HepG2 (cell line): ENCODE data around the gene C1orf35.

Source experiments
- ARHGAP35 ChIP-seq: sonication (generic); formaldehyde crosslinking; IDR thresholded peaks from 2 replicates; pipeline ENCODE4 v1.9.0; 2022; ENCODE audit warnings: mild to moderate bottlenecking, inconsistent platforms, moderate library complexity, missing genetic modification reagents, borderline replicate concordance
- CBX2 ChIP-seq, 2 experiments: fragments of 200-600 bp in 1 of 2; sonication (generic); formaldehyde crosslinking in 1 of 2; IDR thresholded peaks; 2 replicates each; pipeline versions ENCODE4 v1.7.0 to v1.8.1; 2018 to 2022; ENCODE audit warnings: low read depth in 2 of 2, low read length in 1 of 2, mild to moderate bottlenecking in 1 of 2, missing genetic modification reagents in 1 of 2
- CBX5 ChIP-seq: sonication (generic); formaldehyde crosslinking; IDR thresholded peaks from 2 replicates; pipeline ENCODE4 v1.4.0; 2020; ENCODE audit warnings: missing genetic modification reagents, borderline replicate concordance
- FOSL1 ChIP-seq: sonication (generic); formaldehyde crosslinking; IDR thresholded peaks from 2 replicates; pipeline ENCODE4 v1.9.0; 2021; ENCODE audit warnings: missing genetic modification reagents, borderline replicate concordance
- ISL2 ChIP-seq: sonication (generic); formaldehyde crosslinking; IDR thresholded peaks from 2 replicates; pipeline ENCODE4 v1.5.0; 2020; ENCODE audit warnings: missing genetic modification reagents
- RBAK ChIP-seq: sonication (generic); formaldehyde crosslinking; IDR thresholded peaks from 2 replicates; pipeline ENCODE4 v1.5.1; 2020; ENCODE audit warnings: mild to moderate bottlenecking, missing genetic modification reagents
- RELA ChIP-seq: sonication (generic); formaldehyde crosslinking; IDR thresholded peaks from 2 replicates; pipeline ENCODE4 v1.4.0; 2020; ENCODE audit warnings: missing genetic modification reagents
- SATB2 ChIP-seq: sonication (generic); formaldehyde crosslinking; IDR thresholded peaks from 2 replicates; pipeline ENCODE4 v1.5.0; 2020; ENCODE audit warnings: missing genetic modification reagents
- ZNF776 ChIP-seq: sonication (generic); formaldehyde crosslinking; IDR thresholded peaks from 2 replicates; pipeline ENCODE4 v1.4.0; 2020; ENCODE audit warnings: mild to moderate bottlenecking, missing genetic modification reagents
- TF ChIP-seq, protein P1 (sequence below): sonication (generic); formaldehyde crosslinking; IDR thresholded peaks from 2 replicates; pipeline ENCODE4 v1.5.0; 2020; ENCODE audit warnings: mild to moderate bottlenecking, missing genetic modification reagents, moderate library complexity
- TF ChIP-seq, protein P2 (sequence below): sonication (generic); formaldehyde crosslinking; IDR thresholded peaks from 2 replicates; pipeline ENCODE4 v1.8.0; 2022; ENCODE audit warnings: low read depth, missing genetic modification reagents
- TF ChIP-seq, protein P3 (sequence below): sonication (generic); formaldehyde crosslinking; IDR thresholded peaks from 2 replicates; pipeline ENCODE4 v1.8.1; 2023; ENCODE audit warnings: mild to moderate bottlenecking, missing genetic modification reagents

DNA sequence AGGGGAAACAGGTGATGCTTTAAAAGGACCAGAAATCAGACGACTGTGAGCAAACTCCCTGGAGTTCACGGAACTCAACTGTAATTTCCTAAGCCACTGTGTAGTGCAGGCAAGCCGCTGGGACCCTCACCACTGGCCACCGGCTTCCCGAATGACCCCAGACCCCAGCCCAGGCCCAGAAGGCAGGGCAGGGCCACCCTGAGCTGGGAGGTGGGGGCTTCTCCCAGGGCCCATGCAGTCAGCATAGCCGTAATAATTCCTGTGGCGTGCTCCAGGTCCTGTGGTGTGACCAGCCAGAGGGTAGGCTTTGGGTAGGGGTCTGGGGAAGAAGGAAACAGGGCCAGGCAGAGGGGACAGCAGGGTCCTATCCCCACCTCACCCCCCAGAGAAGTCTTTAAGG lies 24.1 kb downstream of the C1orf35 start:
- TF ChIP-seq CBX5 (CRISPR knock-in tag) (no peak), RBAK (CRISPR knock-in tag) (no peak), ZNF776 (CRISPR knock-in tag) (no peak), RELA (no peak), FOSL1 (no peak), SATB2 (CRISPR knock-in tag) (no peak), ARHGAP35 (no peak), ISL2 (CRISPR knock-in tag) (no peak), CBX2 (IDR thresholded peaks at IDR 0.05; ENCODE audit: low read depth, low read length) (no peak), CBX2 (CRISPR knock-in tag; IDR thresholded peaks at IDR 0.05; ENCODE audit: low read depth) (no peak)
- TF ChIP-seq, protein P1, sequence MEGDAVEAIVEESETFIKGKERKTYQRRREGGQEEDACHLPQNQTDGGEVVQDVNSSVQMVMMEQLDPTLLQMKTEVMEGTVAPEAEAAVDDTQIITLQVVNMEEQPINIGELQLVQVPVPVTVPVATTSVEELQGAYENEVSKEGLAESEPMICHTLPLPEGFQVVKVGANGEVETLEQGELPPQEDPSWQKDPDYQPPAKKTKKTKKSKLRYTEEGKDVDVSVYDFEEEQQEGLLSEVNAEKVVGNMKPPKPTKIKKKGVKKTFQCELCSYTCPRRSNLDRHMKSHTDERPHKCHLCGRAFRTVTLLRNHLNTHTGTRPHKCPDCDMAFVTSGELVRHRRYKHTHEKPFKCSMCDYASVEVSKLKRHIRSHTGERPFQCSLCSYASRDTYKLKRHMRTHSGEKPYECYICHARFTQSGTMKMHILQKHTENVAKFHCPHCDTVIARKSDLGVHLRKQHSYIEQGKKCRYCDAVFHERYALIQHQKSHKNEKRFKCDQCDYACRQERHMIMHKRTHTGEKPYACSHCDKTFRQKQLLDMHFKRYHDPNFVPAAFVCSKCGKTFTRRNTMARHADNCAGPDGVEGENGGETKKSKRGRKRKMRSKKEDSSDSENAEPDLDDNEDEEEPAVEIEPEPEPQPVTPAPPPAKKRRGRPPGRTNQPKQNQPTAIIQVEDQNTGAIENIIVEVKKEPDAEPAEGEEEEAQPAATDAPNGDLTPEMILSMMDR (CRISPR knock-in tag): no peak
- TF ChIP-seq, protein P2, sequence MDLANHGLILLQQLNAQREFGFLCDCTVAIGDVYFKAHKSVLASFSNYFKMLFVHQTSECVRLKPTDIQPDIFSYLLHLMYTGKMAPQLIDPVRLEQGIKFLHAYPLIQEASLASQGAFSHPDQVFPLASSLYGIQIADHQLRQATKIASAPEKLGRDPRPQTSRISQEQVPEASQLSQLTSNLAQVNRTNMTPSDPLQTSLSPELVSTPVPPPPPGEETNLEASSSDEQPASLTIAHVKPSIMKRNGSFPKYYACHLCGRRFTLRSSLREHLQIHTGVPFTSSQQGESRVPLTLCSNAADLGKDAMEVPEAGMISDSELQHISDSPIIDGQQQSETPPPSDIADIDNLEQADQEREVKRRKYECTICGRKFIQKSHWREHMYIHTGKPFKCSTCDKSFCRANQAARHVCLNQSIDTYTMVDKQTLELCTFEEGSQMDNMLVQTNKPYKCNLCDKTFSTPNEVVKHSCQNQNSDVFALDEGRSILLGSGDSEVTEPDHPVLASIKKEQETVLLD (CRISPR knock-in tag): no peak
- TF ChIP-seq, protein P3, sequence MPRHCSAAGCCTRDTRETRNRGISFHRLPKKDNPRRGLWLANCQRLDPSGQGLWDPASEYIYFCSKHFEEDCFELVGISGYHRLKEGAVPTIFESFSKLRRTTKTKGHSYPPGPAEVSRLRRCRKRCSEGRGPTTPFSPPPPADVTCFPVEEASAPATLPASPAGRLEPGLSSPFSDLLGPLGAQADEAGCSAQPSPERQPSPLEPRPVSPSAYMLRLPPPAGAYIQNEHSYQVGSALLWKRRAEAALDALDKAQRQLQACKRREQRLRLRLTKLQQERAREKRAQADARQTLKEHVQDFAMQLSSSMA (CRISPR knock-in tag): no peak
